GM13977 (cell line): ENCODE data around the gene RORC.

Experiments
- DNase-seq: peaks from one replicate; pipeline ENCODE4 v3.0.0; 2012; ENCODE audit warnings: low spot score
- CTCF ChIP-seq: IDR thresholded peaks from 2 replicates; pipeline ENCODE4 v1.5.1; 2012; ENCODE audit warnings: mild to moderate bottlenecking, control low read depth; ENCODE audit not compliant: insufficient read depth; ENCODE audit errors: extremely low read depth, missing control alignments
- in situ Hi-C: fragments of 300-500 bp; cut with MboI; formaldehyde crosslinking; loops from one replicate; pipeline ENCODE4 v1.12.0; 2022; ENCODE audit warnings: low sequenced_read_pairs, low pct_unique_long_range_greater_than_20kb, mixed read lengths, inconsistent platforms; ENCODE audit not compliant: unreplicated experiment

Gene RORC

GRCh38 chr1:151803164-151803563 lies 28.4 kb downstream of the RORC start:
- no peak for TF ChIP-seq CTCF
- DNase-seq = peak; percentile 8
- in situ Hi-C loops = no loop called here

DNA sequence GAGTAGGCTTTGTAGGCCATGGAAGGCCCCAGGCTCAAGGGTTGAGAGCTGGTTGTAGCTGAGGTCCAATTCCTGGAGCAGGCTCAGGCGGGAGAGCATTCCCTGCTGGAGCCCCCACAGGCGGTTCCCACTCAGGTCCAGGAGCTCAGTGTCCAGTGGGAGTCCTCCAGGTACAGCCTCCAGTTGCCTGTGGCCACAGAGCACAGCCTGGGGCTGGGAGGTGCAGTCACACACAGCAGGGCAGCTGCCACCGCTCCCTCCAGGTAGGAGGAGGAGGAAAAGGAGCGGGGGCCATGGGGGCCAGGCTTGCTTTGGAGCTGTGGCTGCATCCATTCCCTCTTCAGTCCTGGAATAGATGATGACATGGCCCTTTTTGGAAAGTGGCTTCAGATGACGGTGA lies 29.2 kb downstream of the RORC start:
- TF ChIP-seq CTCF = no peak
- in situ Hi-C loops = no loop called here
- no peak for DNase-seq

- TF ChIP-seq CTCF = no peak
- no peak for DNase-seq
- in situ Hi-C loops = no loop called here
These were observed 29.8 kb downstream of the RORC start for GRCh38 chr1:151801846-151802245.

DNA sequence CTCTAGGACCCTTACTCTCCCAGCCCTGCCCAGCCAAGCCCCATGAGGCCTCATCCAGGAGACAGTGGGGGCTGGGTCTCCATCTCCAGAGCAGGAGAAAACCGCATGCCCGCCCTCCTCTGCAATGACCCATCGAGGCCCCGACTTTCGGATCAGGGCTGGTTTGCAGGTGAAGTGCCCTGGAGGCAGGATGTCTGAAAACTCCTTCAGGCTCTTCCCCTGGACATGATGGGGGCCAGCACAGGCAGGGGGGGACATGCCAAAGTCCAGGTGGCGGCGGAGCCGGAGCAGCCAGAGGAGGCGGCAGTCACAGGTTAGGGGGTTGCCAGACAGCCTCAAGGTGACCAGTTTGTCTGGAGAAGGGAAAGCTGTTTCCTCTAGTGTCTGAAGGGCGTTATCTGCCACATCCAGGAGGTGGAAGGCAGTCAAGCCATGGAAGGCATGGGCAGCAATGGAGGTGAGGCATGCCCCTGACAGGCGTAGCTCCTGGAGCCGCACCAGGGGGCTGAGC lies 30.2 kb downstream of the RORC start:
- DNase-seq = no peak
- in situ Hi-C loops = no loop called here
- TF ChIP-seq CTCF = no peak

DNA sequence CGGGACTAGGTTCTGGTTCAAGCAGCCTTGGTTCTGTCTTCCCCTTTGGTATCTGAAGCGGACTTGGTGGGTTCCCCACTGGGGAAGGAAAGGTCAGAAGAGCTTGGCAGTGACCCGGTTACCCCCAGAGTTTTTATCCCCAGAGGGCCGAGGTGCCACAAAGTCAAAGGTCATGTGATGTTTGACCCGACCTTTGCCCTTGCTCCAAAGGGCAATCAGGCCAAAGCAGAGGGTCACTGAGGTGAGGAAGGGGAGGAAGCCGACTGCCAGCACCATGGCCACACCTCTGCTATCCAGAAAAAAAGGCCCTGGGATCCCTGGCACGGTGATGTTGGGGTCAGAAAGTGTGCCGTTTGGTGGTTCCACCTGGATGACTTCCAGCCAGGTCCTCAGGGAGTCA lies 30.8 kb downstream of the RORC start:
- in situ Hi-C loops = no loop called here
- no peak for TF ChIP-seq CTCF
- DNase-seq = no peak

DNA sequence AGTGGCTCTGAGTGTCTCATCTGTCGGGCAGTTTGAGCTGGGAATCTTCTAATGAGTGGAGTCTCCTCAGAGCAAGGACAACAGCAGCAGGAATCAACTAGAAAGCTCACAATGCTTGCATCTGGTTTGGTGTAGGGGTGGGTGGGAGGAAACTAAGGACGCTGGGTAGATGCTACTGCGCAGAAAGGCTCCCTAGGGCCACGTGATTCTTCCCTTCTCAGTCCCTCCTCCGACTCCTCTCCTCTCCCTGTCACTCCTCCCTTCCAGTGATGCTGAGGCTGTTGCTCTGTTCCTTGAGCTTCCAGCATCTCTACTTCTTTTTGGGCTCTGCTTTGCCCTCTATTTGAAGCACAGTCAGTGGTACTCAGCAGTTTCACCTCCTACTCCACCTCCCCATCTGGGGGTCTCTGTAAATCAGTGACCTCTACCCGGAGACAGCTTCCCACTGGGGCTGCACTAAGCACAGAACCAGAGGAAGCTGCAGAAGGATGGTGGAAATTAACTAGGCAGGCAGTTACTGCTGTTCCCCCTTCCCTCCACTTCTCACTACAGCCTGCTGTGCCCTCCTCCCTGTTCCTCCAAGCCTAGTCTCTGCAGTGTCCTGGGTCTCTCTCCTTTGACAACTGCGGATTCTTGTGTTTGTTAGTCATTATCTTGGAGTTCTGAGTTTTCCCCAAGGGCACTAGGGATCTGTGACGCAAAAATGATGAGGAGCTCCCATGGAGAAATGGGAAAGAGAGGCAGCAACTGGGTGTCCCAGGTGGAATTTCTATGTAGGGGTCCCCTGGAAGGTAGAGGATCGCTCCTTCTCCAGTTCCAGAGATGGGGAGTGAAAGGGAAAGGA lies 32.2 kb downstream of the RORC start:
- TF ChIP-seq CTCF = no peak
- DNase-seq = no peak
- in situ Hi-C loops = no loop called here
